ENCODE measurements around the gene DNAH1.

DNAH1 gene

DNA sequence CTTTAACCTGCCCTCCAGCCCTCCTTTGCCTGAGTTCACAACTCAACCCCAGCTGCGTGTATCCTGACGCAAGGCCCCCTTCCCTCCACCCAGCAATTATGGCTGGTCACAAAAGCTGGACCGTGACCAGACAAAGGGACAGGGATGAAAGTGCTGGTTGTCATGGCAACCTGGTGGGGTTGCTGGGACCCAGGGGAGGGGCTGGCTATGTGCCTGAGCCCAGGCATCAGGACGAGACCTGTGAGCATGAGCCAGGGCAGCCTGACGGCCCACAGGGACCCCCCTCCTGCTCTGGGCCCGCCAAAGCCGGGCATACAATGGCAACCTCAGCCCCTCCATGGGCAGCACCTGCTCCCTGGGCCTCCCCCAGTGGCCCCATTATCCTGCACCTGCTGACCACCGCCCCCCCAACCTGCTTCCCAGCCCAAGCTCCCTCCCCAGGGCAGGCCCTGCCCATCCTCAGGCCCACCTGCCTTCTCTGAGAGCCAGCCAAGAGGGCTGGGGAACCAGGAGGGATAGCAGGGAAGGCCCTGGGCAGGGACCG, 4.5 kb upstream of the DNAH1 start:
- no peak for DNase-seq (ENCODE audit: low read depth)

DNA sequence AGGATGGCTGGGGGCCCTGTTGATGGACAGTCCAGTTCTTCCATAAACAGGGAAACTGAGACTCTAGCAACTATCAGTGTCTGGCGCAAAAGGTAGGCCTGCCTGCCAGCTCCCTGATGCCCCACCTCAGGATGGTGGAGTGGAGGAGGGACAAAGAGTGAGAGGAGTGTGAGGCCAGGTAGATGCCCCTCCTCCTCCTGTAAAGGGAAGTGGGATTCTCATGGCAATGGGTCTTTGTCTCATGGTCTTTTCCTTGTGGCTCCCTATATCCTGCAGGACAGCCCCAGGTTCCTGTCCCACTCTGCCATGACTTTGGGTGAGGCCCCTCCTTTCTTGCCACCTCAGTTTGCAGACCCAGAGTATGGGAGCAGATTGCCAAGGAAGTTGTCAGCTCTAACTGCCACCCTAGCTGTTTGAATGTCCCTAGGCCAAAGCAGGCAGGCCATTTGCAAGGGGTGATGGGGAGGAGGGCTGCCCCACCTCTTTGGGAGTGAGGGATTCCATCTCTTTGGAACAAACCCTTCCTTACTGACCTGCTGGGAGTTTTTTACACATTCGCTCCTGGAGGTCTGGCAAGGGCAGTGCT, 2.8 kb upstream of the DNAH1 start:
- no peak for DNase-seq (ENCODE audit: low read depth)

DNA sequence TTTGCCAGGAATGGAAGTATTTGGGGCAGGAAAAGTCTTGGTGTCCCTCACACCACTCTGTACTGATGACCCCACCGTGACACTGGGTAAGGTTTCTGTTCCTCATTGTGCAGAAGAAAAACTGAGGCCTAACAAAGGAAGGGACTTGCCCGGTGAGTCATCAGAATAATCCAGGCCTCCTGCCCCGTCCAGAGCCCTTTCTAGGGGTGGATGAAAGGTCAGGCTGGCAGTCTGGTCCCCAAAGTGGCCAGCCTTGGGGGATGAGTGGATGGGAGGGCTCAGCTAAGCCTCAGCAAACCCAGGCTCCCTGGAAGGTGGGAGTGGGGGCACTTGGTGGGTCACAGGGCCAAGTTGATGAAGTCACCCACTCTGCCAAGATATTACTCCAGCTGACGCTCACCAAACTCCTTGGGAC, 2.3 kb upstream of the DNAH1 start:
- no peak for DNase-seq (ENCODE audit: low read depth)

DNA sequence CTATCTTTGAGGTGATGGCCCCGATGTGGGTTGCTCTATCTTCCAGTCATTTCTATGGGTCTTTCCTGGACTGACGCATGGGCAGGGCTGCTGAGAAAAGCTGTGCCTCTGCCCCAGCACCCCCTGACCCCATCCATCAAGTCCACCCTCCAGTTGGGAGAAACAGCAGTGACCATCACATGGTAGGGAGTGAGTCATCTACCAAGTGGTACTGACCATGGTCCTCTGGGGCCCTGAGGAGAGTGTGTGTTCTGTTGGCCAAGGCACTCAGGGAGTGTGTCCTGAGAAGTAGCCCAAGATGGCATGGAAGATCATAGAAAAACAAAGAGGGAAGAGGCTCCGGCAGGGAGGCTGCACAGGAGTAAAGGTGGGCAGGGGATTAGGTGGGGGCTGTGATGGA, 1.6 kb upstream of the DNAH1 start:
- no peak for DNase-seq (ENCODE audit: low read depth)

- DNase-seq (ENCODE audit: low read depth): no peak
These were observed 1.1 kb upstream of the DNAH1 start for GRCh38 chr3:52315006-52315405.

DNA sequence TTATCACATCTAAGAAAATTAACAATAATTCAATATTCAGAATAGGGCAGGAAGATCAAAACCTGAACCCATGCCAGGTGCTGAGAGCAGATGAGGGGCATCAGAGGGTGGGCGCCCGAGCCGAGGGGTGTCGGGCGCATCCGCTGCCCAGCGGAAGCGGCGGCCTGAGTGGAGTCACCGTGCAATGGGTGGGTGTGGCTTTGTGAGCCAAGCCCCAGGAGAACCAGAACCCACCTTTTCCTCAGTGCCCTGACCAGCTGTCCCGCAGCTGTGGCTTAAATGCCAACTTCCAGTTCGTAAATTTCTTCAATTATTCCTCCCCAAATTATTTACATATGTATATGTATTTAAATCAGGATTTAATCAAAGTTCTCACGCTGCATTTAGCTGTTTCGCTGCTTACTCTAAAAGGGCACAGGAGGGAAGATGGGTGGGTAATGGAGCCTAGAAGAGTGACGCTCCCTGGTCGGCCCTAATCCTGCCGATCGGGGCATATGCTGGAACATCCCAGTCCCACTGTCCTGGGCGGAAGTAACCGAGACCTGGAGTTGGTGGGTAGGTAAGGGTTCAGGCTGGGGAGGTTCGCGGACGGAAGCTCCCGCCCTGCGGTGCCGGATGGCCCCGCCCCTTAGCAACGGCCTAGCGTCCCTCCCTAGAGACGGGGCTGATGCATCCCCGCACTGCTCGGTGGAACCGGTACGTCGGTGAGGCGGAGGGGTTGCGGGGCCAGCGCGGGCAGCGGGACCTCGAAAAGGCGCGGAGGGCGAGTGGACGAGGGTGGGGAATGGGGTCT, 1.3 kb downstream of the DNAH1 start:
- DNase-seq (ENCODE audit: low read depth): peak; percentile 55

GRCh38 chr3:52318186-52318816, 2.2 kb downstream of the DNAH1 start:
- no peak for DNase-seq (ENCODE audit: low read depth)

GRCh38 chr3:52319921-52320595, 3.9 kb downstream of the DNAH1 start:
- DNase-seq (ENCODE audit: low read depth): no peak

GRCh38 chr3:52321481-52321880, 5.4 kb downstream of the DNAH1 start:
- DNase-seq (ENCODE audit: low read depth): no peak

DNA sequence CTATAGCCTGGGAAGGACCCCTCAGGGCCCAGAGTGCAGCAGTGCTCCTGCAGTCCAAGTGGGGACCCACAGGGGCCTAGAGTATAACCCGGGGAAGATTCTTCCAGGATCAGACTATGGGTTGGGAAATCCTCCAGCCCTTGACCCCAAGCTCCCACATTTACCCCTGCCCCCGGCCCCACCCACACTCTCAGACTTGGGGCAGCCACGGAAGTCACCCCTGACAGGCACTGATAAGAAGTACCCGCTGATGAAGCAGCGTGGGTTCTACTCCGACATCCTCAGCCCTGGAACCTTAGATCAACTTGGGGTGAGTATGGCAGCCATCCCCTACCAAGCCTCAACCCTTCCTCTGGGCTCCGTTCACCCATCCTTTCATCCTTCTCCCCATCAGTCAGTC, 6.3 kb downstream of the DNAH1 start:
- no peak for DNase-seq (ENCODE audit: low read depth)

- no peak for DNase-seq (ENCODE audit: low read depth)
These were observed 7.6 kb downstream of the DNAH1 start for GRCh38 chr3:52323526-52324295.

GRCh38 chr3:52324676-52325075, 8.6 kb downstream of the DNAH1 start:
- DNase-seq (ENCODE audit: low read depth): no peak

- no peak for DNase-seq (ENCODE audit: low read depth)
These were observed 9.6 kb downstream of the DNAH1 start for GRCh38 chr3:52325686-52326085.

DNA sequence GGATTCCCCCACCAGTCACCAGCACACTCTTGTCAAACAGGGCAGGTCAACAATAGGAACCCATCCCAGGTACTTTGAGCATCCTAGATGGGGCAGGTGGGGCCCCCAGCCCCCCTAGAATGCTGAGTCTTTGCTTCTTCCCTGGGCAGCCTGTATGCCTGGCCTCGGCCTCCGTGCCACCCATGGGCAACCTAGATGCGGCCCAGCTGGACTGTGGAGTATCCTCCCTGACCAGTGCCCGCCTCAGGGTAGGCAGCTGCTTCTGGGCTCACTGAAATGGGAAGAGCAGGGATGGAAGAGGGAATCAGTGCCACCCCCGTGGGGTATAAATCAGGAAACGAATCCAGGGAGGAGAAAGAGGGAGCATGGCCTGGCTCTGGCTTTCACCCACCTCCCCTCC, 10.9 kb downstream of the DNAH1 start:
- DNase-seq (ENCODE audit: low read depth): no peak

GRCh38 chr3:52327486-52328290, 11.6 kb downstream of the DNAH1 start:
- DNase-seq (ENCODE audit: low read depth): no peak

GRCh38 chr3:52328536-52329080, 12.5 kb downstream of the DNAH1 start:
- no peak for DNase-seq (ENCODE audit: low read depth)

- DNase-seq (ENCODE audit: low read depth): no peak
These were observed 14.2 kb downstream of the DNAH1 start for GRCh38 chr3:52330194-52330805.

DNA sequence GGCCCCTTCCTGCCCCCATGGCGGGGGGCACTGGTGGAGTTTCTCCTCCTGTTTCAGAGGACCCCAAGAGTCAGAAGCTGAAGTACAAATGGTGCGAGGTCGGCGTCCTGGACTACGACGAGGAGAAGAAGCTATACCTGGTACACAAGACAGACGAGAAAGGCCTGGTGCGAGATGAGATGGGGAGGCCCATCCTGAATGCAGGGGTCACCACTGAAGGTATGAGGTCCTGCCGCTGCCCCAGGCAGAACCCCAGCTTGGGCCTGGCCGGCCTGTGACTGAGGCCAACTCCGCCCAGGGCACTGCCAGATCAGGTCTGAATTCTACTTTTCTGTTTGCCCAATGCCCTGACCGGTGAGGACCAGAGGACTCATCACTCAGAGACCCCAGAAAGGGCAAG, 15.0 kb downstream of the DNAH1 start:
- DNase-seq (ENCODE audit: low read depth): no peak

DNA sequence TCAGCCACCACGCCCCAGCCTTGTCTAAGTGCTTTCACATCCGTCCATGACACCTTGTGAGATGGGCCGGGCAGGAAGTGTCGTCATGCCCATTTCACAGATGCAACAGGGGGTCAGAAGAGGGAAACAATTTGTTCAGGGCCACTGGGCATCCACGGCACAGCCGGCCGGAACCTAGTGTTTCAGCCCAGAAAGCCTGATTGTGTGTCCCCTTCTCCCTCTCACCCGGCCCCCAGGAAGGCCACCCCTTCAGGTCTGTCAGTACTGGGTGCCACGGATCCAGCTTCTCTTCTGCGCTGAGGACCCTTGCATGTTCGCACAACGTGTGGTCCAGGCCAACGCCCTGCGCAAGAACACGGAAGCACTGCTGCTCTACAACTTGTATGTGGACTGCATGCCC, 15.8 kb downstream of the DNAH1 start:
- DNase-seq (ENCODE audit: low read depth): no peak

DNA sequence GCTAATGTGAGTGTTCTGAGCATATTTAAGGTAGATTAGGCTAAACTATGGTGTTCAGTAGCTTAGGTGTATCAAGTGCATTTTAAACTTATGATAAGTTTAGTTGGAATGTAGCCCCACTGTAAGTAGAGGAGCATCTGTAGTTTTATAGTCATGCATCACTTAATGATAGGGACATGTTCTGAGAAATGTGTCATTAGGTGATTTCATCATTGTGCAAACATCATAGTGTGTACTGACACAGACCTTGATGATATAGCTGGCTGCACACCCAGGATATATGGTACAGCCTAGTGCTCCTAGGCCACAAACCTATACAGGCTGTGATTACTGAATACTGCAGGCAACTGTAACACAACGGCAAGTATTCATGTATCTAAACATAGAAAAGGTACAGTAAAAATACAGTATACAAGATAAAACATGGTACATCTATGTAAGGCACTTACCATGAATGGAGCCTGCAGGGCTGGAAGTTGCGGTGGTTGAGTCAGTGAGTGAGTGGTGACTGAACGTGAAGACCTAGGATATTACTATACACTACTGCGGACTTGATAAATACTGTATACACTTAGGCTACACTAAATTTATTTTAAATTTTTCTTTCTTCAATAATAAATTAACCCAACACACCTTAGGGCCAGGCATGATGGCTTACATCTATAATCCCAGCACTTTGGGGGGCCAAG, 17.9 kb downstream of the DNAH1 start:
- DNase-seq (ENCODE audit: low read depth): no peak
